Testis (tissue), 2 donors: ENCODE results near the gene ULK4.

ENCODE experiments used
- CTCF ChIP-seq, 3 experiments: fragments of 450-650 bp in 2 of 3; fragments of 200-600 bp in 1 of 3; sonication (generic) in 1 of 3; IDR thresholded peaks; one replicate each; pipeline ENCODE4 v1.5.1; 2016 to 2019; ENCODE audit warnings: antibody characterized with exemption in 3 of 3, mild to moderate bottlenecking in 2 of 3, moderate library complexity in 1 of 3
- POLR2A ChIP-seq: fragments of 450-650 bp; IDR thresholded peaks from one replicate; pipeline ENCODE4 v1.6.1; 2017; ENCODE audit warnings: antibody characterized with exemption, mild to moderate bottlenecking, moderate library complexity

DNA sequence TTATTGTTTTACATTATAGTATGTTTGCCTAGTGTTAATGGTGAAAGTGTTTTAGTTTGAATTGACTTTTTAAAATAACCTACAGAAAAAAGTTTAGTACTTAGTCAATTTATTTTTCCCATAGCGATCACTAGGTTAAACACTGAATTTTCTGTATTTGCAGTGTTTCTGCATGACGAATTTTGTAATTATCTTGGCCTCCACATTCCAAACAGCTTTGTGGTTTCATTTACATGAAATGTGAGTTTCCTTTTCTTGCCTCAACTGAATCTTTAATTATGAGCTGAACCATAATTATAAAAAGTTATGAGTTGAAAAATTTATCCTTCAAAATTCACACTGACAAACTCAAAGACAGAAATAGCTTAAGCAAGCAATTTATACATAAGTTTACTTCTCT is 527.1 kb downstream of the ULK4 start:
- no peak for TF ChIP-seq CTCF (IDR thresholded peaks at IDR 0.05)
- no peak for TF ChIP-seq POLR2A
